GM13976 (cell line): ENCODE data around the gene PPOX.

Experiments
- DNase-seq: peaks from one replicate; pipeline ENCODE4 v3.0.0; 2012; ENCODE audit warnings: low spot score
- CTCF ChIP-seq: IDR thresholded peaks from 2 replicates; pipeline ENCODE4 v1.5.1; 2012; ENCODE audit warnings: borderline replicate concordance, mild to moderate bottlenecking; ENCODE audit not compliant: insufficient read depth; ENCODE audit errors: extremely low read depth, missing control alignments, control extremely low read depth
- in situ Hi-C: fragments of 300-500 bp; cut with MboI; formaldehyde crosslinking; loops from one replicate; pipeline ENCODE4 v1.12.0; 2022; ENCODE audit warnings: low sequenced_read_pairs, mixed read lengths, inconsistent platforms; ENCODE audit not compliant: unreplicated experiment

The PPOX gene

GRCh38 chr1:161168906-161169305 is 2.7 kb downstream of the PPOX start:
- in situ Hi-C loops: no loop called here
- no peak for TF ChIP-seq CTCF
- no peak for DNase-seq

GRCh38 chr1:161171191-161171590 is 5.0 kb downstream of the PPOX start:
- no peak for TF ChIP-seq CTCF
- in situ Hi-C loops: no loop called here
- no peak for DNase-seq

GRCh38 chr1:161171696-161172095 is 5.5 kb downstream of the PPOX start:
- TF ChIP-seq CTCF: no peak
- DNase-seq: no peak
- in situ Hi-C loops: no loop called here

- in situ Hi-C loops: no loop called here
- DNase-seq: no peak
- no peak for TF ChIP-seq CTCF
Observed at GRCh38 chr1:161172349-161172748, 6.1 kb downstream of the PPOX start.

- no peak for TF ChIP-seq CTCF
- DNase-seq: no peak
- in situ Hi-C loops: no loop called here
Observed at GRCh38 chr1:161172776-161173376, 6.7 kb downstream of the PPOX start.

- no peak for TF ChIP-seq CTCF
- in situ Hi-C loops: no loop called here
- no peak for DNase-seq
Observed at GRCh38 chr1:161173711-161174110, 7.5 kb downstream of the PPOX start.
